C4-2B (cell line): ENCODE data around the gene ZNF93.

Experiments
- CTCF ChIP-seq: fragments of 450-650 bp; conservative IDR thresholded peaks from 2 replicates; pipeline ENCODE4 v1.5.1; 2017; ENCODE audit warnings: mild to moderate bottlenecking
- ZFX ChIP-seq: fragments of 450-650 bp; IDR thresholded peaks from 2 replicates; pipeline ENCODE4 v1.6.1; 2017

- TF ChIP-seq CTCF: no peak
- TF ChIP-seq ZFX: no peak
Measured at GRCh38 chr19:19955208-19955607, 54.5 kb downstream of the ZNF93 start.
